Stomach (tissue), 9 donors: ENCODE measurements around the gene HLA-F. TPM values are rescaled to one million over a fixed set of nuclear protein-coding genes. Genes with fewer than 3 reads are reported as not detected.

Source experiments
- DNase-seq, 2 donors: peaks; one replicate each; pipeline versions ENCODE4 v3.0.0 to v3.0.0-alpha.2; 2013 to 2019
- H3K27ac ChIP-seq, 5 donors: fragments of 200-600 bp in 4 of 5; sonication (generic) in 4 of 5; one replicate each; pipeline ENCODE4 v1.5.1; 2013 to 2019; ENCODE audit warnings: mild to moderate bottlenecking in 1 of 5, moderate library complexity in 1 of 5
- H3K27me3 ChIP-seq, 3 donors: fragments of 200-600 bp; sonication (generic); one replicate each; pipeline ENCODE4 v1.5.1; 2017 to 2019; ENCODE audit warnings: mixed run types in 1 of 3
- H3K36me3 ChIP-seq, 4 donors: fragments of 200-600 bp; sonication (generic); 1 replicate in 3 of 4; 2 replicates in 1 of 4; pipeline ENCODE4 v1.5.1; 2016 to 2019
- H3K4me1 ChIP-seq, 4 donors: fragments of 200-600 bp; sonication (generic); one replicate each; pipeline ENCODE4 v1.5.1; 2016 to 2019
- H3K4me3 ChIP-seq, 4 donors: fragments of 200-600 bp; sonication (generic) in 3 of 4; one replicate each; pipeline ENCODE4 v1.5.1; 2016 to 2019; ENCODE audit warnings: mild to moderate bottlenecking in 1 of 4
- H3K9me3 ChIP-seq, 4 donors: fragments of 200-600 bp; sonication (generic); one replicate each; pipeline ENCODE4 v1.5.1; 2016 to 2019
- EP300 ChIP-seq: sonication (generic); formaldehyde crosslinking; IDR thresholded peaks from one replicate; pipeline ENCODE4 v1.6.1; 2017; ENCODE audit warnings: antibody characterized with exemption
- POLR2A ChIP-seq, 4 donors: fragments of 450-650 bp; IDR thresholded peaks; one replicate each; pipeline ENCODE4 v1.6.1; 2016; ENCODE audit warnings: antibody characterized with exemption in 4 of 4, control low read depth in 2 of 4, mild to moderate bottlenecking in 1 of 4, moderate library complexity in 1 of 4
- POLR2AphosphoS5 ChIP-seq, 3 donors: sonication (generic); formaldehyde crosslinking; IDR thresholded peaks; one replicate each; pipeline ENCODE4 v1.6.1; 2016; ENCODE audit warnings: antibody characterized with exemption in 3 of 3
- WGBS, 5 donors: extraction: QIAGEN DNeasy Blood & Tissue Kit in 3 of 5; methylation state at CpG; one replicate each; pipeline versions ENCODE4 v1.1.5 to v1.1.7; 2013 to 2018; 5-methylcytosine and 5-hydroxymethylcytosine counted together
- intact Hi-C: fragments of 100-400 bp; cut with DNase I; formaldehyde crosslinking; loops from one replicate; pipeline ENCODE4 v1.15.1; 2023; ENCODE audit warnings: low total_unique reads
- polyA plus RNA-seq, 3 donors: library from polyadenylated mRNA; stranded (reverse); fragments of 200-250 nt; gene quantifications; one replicate each; pipeline ENCODE4 v1.2.3, GENCODE V29; 2013
- total RNA-seq, 5 donors: library from RNA; depleted of rRNA; stranded (reverse); fragments of >200 nt; gene quantifications; one replicate each; pipeline versions ENCODE4 v1.1.0 to v1.2.3, GENCODE V29; 2014 to 2016
- TF ChIP-seq, protein P1 (sequence below), 7 experiments: fragments of 450-650 bp in 4 of 7; fragments of 200-600 bp in 3 of 7; sonication (generic) in 3 of 7; IDR thresholded peaks; one replicate each; pipeline ENCODE4 v1.5.1; 2016 to 2019; ENCODE audit warnings: antibody characterized with exemption in 7 of 7, control low read depth in 2 of 7, mild to moderate bottlenecking in 1 of 7
- donor health status: healthy with polysubstance abuse.
- donor health status: Bipolar disorder and iron deficiency.
- donor health status: healthy.

The HLA-F gene
- total and polyA plus RNA-seq, 8 donors, result 17.2 to 164 (median 96.6) TPM

DNA sequence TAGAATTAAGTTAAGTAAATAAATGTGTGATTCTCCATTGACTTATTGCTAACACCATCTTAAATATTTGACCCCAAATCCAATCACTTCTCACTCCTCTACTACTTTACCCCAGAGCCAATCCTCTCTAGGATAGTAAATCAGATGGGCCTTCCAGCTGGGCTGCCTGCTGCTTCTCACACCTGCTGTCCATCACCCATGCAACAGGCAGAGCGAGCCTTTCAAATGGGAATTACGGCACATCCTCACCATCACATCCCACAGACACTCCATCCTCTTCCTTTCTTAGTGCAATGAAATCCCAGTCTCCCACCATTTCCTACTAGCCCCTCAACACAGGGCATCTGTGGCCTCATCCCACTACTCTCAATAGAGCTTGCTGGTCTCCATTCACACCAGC is 34.0 kb downstream of the HLA-F start:
- Histone ChIP-seq H3K36me3 (no peaks in the 10 kb centered on the region), H3K9me3 (no peaks in the 10 kb centered on the region), H3K27ac (no peak overlapping the region), H3K4me1 (peaks cover 0 to 7% (median 4%) of the 10 kb centered on the region in 4 donors), H3K4me3 (no peak overlapping the region), H3K27me3 (peaks cover 0 to 22% (median 0%) of the 10 kb centered on the region in 3 donors)
- WGBS, 5 donors, result 45 to 98% (median 70%) methylated on average over 2 of the region's 2 CpGs
- no peak for DNase-seq
- TF ChIP-seq, protein P1, sequence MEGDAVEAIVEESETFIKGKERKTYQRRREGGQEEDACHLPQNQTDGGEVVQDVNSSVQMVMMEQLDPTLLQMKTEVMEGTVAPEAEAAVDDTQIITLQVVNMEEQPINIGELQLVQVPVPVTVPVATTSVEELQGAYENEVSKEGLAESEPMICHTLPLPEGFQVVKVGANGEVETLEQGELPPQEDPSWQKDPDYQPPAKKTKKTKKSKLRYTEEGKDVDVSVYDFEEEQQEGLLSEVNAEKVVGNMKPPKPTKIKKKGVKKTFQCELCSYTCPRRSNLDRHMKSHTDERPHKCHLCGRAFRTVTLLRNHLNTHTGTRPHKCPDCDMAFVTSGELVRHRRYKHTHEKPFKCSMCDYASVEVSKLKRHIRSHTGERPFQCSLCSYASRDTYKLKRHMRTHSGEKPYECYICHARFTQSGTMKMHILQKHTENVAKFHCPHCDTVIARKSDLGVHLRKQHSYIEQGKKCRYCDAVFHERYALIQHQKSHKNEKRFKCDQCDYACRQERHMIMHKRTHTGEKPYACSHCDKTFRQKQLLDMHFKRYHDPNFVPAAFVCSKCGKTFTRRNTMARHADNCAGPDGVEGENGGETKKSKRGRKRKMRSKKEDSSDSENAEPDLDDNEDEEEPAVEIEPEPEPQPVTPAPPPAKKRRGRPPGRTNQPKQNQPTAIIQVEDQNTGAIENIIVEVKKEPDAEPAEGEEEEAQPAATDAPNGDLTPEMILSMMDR (IDR thresholded peaks at IDR 0.05), result no peak
- TF ChIP-seq POLR2A (IDR thresholded peaks at IDR 0.05) (no peak), POLR2AphosphoS5 (IDR thresholded peaks at IDR 0.05) (no peak), EP300 (no peak)
- intact Hi-C loops, result no loop called here

DNA sequence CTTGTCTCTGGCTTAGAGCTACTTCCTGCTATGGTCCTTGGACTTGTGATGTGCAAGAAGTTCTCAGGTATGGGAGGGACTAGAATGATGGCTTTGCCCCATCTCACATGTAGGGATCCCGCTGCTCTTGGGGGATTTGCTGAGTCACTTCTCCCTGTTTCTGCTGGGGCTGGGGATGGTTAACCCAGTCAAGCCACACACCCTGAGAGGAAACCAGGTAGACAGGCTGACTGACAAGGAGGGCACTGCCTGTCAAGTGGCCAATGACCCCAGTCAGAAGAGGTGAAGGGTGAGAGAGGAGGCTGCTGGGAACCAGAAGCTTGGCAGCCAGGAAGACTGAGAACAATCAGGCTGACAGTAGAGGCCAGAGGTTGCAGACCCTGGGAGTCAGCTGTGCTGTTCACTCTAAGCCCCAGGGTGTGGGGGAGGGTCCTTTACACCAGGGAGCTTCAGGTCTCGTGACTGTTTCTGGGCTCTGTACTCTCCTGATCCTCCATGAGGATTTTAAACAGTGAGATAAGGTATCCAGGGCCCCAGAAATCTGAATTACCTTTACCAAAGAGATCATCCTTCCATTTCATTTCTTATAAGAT is 34.6 kb downstream of the HLA-F start:
- no peak overlapping the region for H3K4me3 ChIP-seq
- 28 to 62% (median 38%) methylated on average over 2 of the region's 2 CpGs for WGBS, 5 donors
- intact Hi-C loops, result no loop called here
- no peak for DNase-seq
- peaks cover 0 to 7% (median 3%) of the 10 kb centered on the region in 4 donors for H3K4me1 ChIP-seq
- no peaks in the 10 kb centered on the region for H3K9me3 ChIP-seq
- TF ChIP-seq POLR2A (IDR thresholded peaks at IDR 0.05), result no peak
- no peak for TF ChIP-seq EP300
- TF ChIP-seq, protein P1 (IDR thresholded peaks at IDR 0.05), result no peak
- TF ChIP-seq POLR2AphosphoS5 (IDR thresholded peaks at IDR 0.05), result no peak
- H3K27ac ChIP-seq, result no peak overlapping the region
- H3K36me3 ChIP-seq, result no peaks in the 10 kb centered on the region
- H3K27me3 ChIP-seq, result peaks cover 0 to 22% (median 0%) of the 10 kb centered on the region in 3 donors

DNA sequence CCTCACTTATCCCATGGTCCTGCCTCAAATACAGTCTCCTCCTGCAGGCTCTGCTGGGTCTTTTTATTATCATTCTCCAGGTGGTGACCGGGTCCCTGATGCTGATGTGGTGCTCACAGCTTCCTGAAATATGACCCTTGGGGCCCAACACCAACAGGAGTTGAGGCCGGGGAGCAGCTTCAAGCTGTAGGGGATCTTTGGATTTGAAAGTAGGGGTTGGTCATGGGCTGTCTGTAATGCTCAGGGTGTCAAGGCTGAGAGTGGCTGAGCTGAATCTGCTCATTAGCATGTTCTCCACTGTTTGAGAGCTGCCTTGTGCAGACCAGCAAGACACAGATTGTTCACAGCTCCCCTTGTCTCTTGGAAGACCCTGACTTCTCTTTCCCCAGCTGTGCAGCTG is 35.5 kb downstream of the HLA-F start:
- no peaks in the 10 kb centered on the region for H3K9me3 ChIP-seq
- H3K27ac ChIP-seq, result no peak overlapping the region
- intact Hi-C loops, result no loop called here
- no peak for TF ChIP-seq EP300
- TF ChIP-seq, protein P1 (IDR thresholded peaks at IDR 0.05), result no peak
- TF ChIP-seq POLR2A (IDR thresholded peaks at IDR 0.05), result no peak
- no peak for TF ChIP-seq POLR2AphosphoS5 (IDR thresholded peaks at IDR 0.05)
- H3K4me3 ChIP-seq, result no peak overlapping the region
- no peaks in the 10 kb centered on the region for H3K36me3 ChIP-seq
- no peaks in the 10 kb centered on the region for H3K4me1 ChIP-seq
- DNase-seq, result no peak
- 17 to 71% (median 55%) methylated on average over 1 to 2 of the region's 2 CpGs for WGBS, 5 donors
- H3K27me3 ChIP-seq, result peaks cover 0 to 22% (median 0%) of the 10 kb centered on the region in 3 donors

DNA sequence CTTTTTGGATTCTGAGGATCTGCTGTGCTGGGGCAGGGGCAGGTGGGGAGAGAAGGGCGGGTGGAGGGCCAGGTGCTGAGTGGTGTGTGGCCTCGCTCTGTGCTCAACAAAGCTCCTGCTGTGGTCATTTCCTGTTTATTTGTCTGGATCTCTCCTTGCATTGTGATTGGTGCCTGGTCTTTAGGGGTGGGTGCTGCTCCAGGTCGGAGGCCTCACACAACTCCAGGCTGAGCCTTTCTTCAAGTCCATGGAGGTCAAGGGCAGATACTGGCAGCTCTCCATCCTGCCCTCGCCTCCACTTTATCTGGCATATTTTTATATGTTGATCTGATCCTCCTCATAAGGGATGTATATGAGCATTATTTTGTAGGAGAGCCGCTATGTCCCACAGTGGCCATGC is 36.2 kb downstream of the HLA-F start:
- Histone ChIP-seq H3K4me3 (no peak overlapping the region), H3K27me3 (peaks cover 0 to 22% (median 0%) of the 10 kb centered on the region in 3 donors), H3K9me3 (no peaks in the 10 kb centered on the region), H3K27ac (no peak overlapping the region), H3K4me1 (no peaks in the 10 kb centered on the region), H3K36me3 (no peaks in the 10 kb centered on the region)
- WGBS, 5 donors, result 69 to 83% (median 74%) methylated on average over 5 of the region's 5 CpGs
- intact Hi-C loops, result no loop called here
- TF ChIP-seq POLR2A (IDR thresholded peaks at IDR 0.05), result no peak
- TF ChIP-seq POLR2AphosphoS5 (IDR thresholded peaks at IDR 0.05), result no peak
- TF ChIP-seq EP300, result no peak
- no peak for DNase-seq

DNA sequence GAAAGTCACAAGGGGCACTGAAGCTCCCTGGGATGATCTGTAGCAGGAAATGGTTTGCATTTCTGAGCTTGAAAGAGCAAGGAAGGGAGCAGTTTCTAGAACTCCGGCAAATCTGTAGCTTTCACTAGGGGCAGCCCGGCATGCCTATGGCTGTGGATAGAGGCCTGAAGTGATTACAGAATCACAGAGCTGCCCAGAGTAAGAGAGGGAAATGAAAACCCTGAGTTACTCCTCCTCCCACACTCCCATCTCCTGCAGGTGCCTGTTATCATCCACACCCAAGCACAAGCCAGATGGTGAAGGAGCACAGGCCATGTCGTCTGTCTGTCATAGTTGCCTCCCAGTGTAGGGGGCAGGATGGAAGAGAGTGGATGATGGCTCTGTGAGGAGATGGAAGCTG is 37.1 kb downstream of the HLA-F start:
- Histone ChIP-seq H3K27ac (no peak overlapping the region), H3K27me3 (peaks cover 0 to 22% (median 0%) of the 10 kb centered on the region in 3 donors), H3K4me3 (no peak overlapping the region), H3K4me1 (no peaks in the 10 kb centered on the region), H3K9me3 (no peaks in the 10 kb centered on the region), H3K36me3 (no peaks in the 10 kb centered on the region)
- no peak for DNase-seq
- TF ChIP-seq EP300, result no peak
- no peak for TF ChIP-seq POLR2A (IDR thresholded peaks at IDR 0.05)
- no peak for TF ChIP-seq POLR2AphosphoS5 (IDR thresholded peaks at IDR 0.05)
- TF ChIP-seq, protein P1 (IDR thresholded peaks at IDR 0.05), result no peak
- WGBS, 5 donors, result 52 to 82% (median 59%) methylated on average over 2 to 3 of the region's 3 CpGs
- intact Hi-C loops, result no loop called here
